Heart right ventricle (tissue), 16 donors: Measurements from ENCODE around the gene TPSAB1. TPM values are rescaled to one million over a fixed set of nuclear protein-coding genes. Genes with fewer than 3 reads are reported as not detected.
"Not testable (repeated sequence)": the region's sequence is repeated elsewhere in the genome, so short reads cannot be mapped to it uniquely, and the experiment has no call there.

ENCODE experiments used
- ATAC-seq, 8 donors: fragments of 200-7000 bp; cut with Tn5 transposase; one replicate each; pipeline ENCODE4 v1.9.1; 2020; ENCODE audit warnings: mild to moderate bottlenecking in 8 of 8, moderate library complexity in 8 of 8, moderate number of reproducible peaks in 1 of 8
- DNase-seq, 2 donors: peaks; one replicate each; pipeline ENCODE4 v3.0.0-alpha.2; 2020
- H3K27ac ChIP-seq, 10 donors: fragments of 200-600 bp; sonication (generic) in 2 of 10; one replicate each; pipeline versions ENCODE4 v1.5.0 to v1.8.0; 2020 to 2022; ENCODE audit warnings: mild to moderate bottlenecking in 3 of 10
- H3K27me3 ChIP-seq, 7 donors: fragments of 200-600 bp; one replicate each; pipeline ENCODE4 v1.8.0; 2021 to 2022; ENCODE audit warnings: mild to moderate bottlenecking in 2 of 7
- H3K36me3 ChIP-seq, 9 donors: fragments of 200-600 bp; sonication (generic) in 1 of 9; one replicate each; pipeline versions ENCODE4 v1.5.0 to v1.8.0; 2020 to 2022; ENCODE audit warnings: mild to moderate bottlenecking in 2 of 9
- H3K4me1 ChIP-seq, 9 donors: fragments of 200-600 bp; sonication (generic) in 1 of 9; one replicate each; pipeline versions ENCODE4 v1.5.0 to v1.8.0; 2020 to 2022; ENCODE audit warnings: mild to moderate bottlenecking in 4 of 9
- H3K4me3 ChIP-seq, 10 donors: fragments of 200-600 bp; sonication (generic) in 2 of 10; one replicate each; pipeline versions ENCODE4 v1.5.0 to v1.8.0; 2020 to 2022; ENCODE audit warnings: mild to moderate bottlenecking in 7 of 10, moderate library complexity in 2 of 10
- H3K9me3 ChIP-seq, 11 donors: fragments of 200-600 bp in 10 of 11; sonication (generic) in 2 of 11; one replicate each; pipeline versions ENCODE4 v1.5.0 to v1.8.0; 2013 to 2022; ENCODE audit warnings: mild to moderate bottlenecking in 2 of 11, control low read depth in 1 of 11, moderate library complexity in 1 of 11
- CTCF ChIP-seq, 9 donors: fragments of 200-600 bp; sonication (generic) in 2 of 9; IDR thresholded peaks; one replicate each; pipeline versions ENCODE4 v1.5.0 to v1.8.0; 2021 to 2022; ENCODE audit warnings: antibody characterized with exemption in 9 of 9, mild to moderate bottlenecking in 5 of 9, moderate library complexity in 1 of 9
- WGBS, 2 donors: extraction: QIAGEN DNeasy Blood & Tissue Kit; methylation state at CpG; one replicate each; pipeline ENCODE4 v1.1.7; 2013; ENCODE audit warnings: inconsistent platforms in 1 of 2; 5-methylcytosine and 5-hydroxymethylcytosine counted together
- intact Hi-C, 10 donors: fragments of 100-400 bp; cut with DNase I; formaldehyde crosslinking; loops; one replicate each; pipeline versions ENCODE4 v1.11.1 to v1.14.2; 2022
- polyA plus RNA-seq, 2 donors: library from polyadenylated mRNA; stranded (reverse); fragments of 200-250 nt; gene quantifications; one replicate each; pipeline ENCODE4 v1.2.3, GENCODE V29; 2013
- total RNA-seq, 10 donors: library from RNA; stranded (reverse); fragmentation: NEBNext Ultra II Directional in 3 of 10; extraction: Animal tissue kit (Norgen Biotek cat#: 25700) in 3 of 10; gene quantifications; one replicate each; pipeline versions ENCODE4 v1.2.1 to v1.2.4, GENCODE V29; 2021 to 2023
- donor health status: Arrhythmogenic right ventricular cardiomyopathy.
- donor health status: ischemic (EF 13 %, LVEDD 7.1; RV severe dilation, severe dysfunction).
- donor health status: healthy with polysubstance abuse.
- donor health status: DM: no; HTN: yes; CAD: no.
- donor health status: DM: no; HTN: no; CAD: no.
- donor health status: ischemic (EF 25% LVEDD 6.9; RV normal size, moderate dysfunction).
- donor health status: ischemic (EF 25% LVEDD 5.7; RV mildly dilated, moderate dysfunction).
- donor health status: healthy.
- donor health status: DM: yes; HTN: yes; CAD: no.
- donor health status: Ischemic cardiomyopathy.
- donor health status: ischemic (EF 35%, LVEDD 5.7; RV mildly dilated, moderate dysfunction).
- donor health status: nonischemic (EF 11% LVEDD 7.7; RV severe dilation, severe dysfunction).
- donor health status: DM: yes; HTN: yes; CAD: no.
- donor health status: PGD.
- donor health status: ischemic (EF 29% LVEDD 5.4; RV normal size, mild dysfunction).
- donor health status: nonischemic (EF 23%, LVEDD 6.1; RV moderate dilation, normal function).

Gene TPSAB1
- total and polyA plus RNA-seq, 12 donors = 0.53 to 11.4 (median 2.2) TPM

GRCh38 chr16:1197237-1197866 is 43.2 kb upstream of the TPSAB1 start:
- intact Hi-C loops = loop anchor here in 1 of 10 donors (10.0 kb wide), 1 partner anchor 383 kb away; no protein-coding TSS in a partner anchor
- no peak for ATAC-seq
- TF ChIP-seq CTCF (IDR thresholded peaks at IDR 0.05) = no peak
- no peak overlapping the region for H3K4me3 ChIP-seq
- no peak overlapping the region for H3K27ac ChIP-seq
- no peaks in the 10 kb centered on the region for H3K36me3 ChIP-seq
- WGBS, 2 donors = 75 to 77% methylated on average over 19 of the region's 19 CpGs
- H3K9me3 ChIP-seq = no peaks in the 10 kb centered on the region
- peaks cover 0 to 4% (median 0%) of the 10 kb centered on the region in 9 donors for H3K4me1 ChIP-seq
- peaks cover 0 to 23% (median 8%) of the 10 kb centered on the region in 7 donors for H3K27me3 ChIP-seq
- DNase-seq = no peak

GRCh38 chr16:1198194-1198593 is 42.3 kb upstream of the TPSAB1 start:
- DNase-seq (no peak), ATAC-seq (no peak)
- Histone ChIP-seq H3K9me3 (no peaks in the 10 kb centered on the region), H3K36me3 (no peaks in the 10 kb centered on the region), H3K27me3 (peaks cover 0 to 23% (median 8%) of the 10 kb centered on the region in 7 donors), H3K4me1 (peaks cover 0 to 4% (median 0%) of the 10 kb centered on the region in 9 donors), H3K27ac (no peak overlapping the region), H3K4me3 (no peak overlapping the region)
- intact Hi-C loops = loop anchor here in 1 of 10 donors (10.0 kb wide), 1 partner anchor 383 kb away; no protein-coding TSS in a partner anchor
- WGBS, 2 donors = 87 to 91% methylated on average over 18 of the region's 18 CpGs
- no peak for TF ChIP-seq CTCF (IDR thresholded peaks at IDR 0.05)

GRCh38 chr16:1198671-1199346 is 41.7 kb upstream of the TPSAB1 start:
- H3K27ac ChIP-seq, H3K4me1 ChIP-seq, H3K4me3 ChIP-seq, H3K36me3 ChIP-seq, H3K9me3 ChIP-seq, ATAC-seq, DNase-seq: not testable (repeated sequence)
- WGBS, 2 donors = 88 to 90% methylated on average over 41 to 43 of the region's 44 CpGs
- intact Hi-C loops = loop anchor here in 1 of 10 donors (10.0 kb wide), 1 partner anchor 384 kb away; no protein-coding TSS in a partner anchor
- peaks cover 0 to 20% (median 8%) of the 10 kb centered on the region in 7 donors for H3K27me3 ChIP-seq

- Histone ChIP-seq H3K9me3 (no peaks in the 10 kb centered on the region), H3K27me3 (peaks cover 0 to 16% (median 3%) of the 10 kb centered on the region in 7 donors), H3K27ac (no peak overlapping the region), H3K4me3 (no peak overlapping the region), H3K4me1 (peaks cover 0 to 4% (median 0%) of the 10 kb centered on the region in 9 donors), H3K36me3 (no peaks in the 10 kb centered on the region)
- no peak for TF ChIP-seq CTCF (IDR thresholded peaks at IDR 0.05)
- DNase-seq (no peak), ATAC-seq (no peak)
- intact Hi-C loops = loop anchor here in 2 of 10 donors (10.0 kb wide), 2 partner anchors 385 to 395 kb away; partner anchors contain the start of gene GNG13 (in 1 of the 2)
- WGBS, 2 donors = 83 to 86% methylated on average over 15 of the region's 19 CpGs
Observed at GRCh38 chr16:1199347-1200013, 41.0 kb upstream of the TPSAB1 start.
